ENCODE data around the gene TBC1D22A. TPM values are rescaled to one million over a fixed set of nuclear protein-coding genes. Genes with fewer than 3 reads are reported as not detected.
A peak's percentile ranks its signal among the peaks of the same experiment; 100 is the strongest.

Gene TBC1D22A
- total and polyA plus RNA-seq, 4 donors, result 4.1 to 12.4 (median 8.4) TPM

DNA sequence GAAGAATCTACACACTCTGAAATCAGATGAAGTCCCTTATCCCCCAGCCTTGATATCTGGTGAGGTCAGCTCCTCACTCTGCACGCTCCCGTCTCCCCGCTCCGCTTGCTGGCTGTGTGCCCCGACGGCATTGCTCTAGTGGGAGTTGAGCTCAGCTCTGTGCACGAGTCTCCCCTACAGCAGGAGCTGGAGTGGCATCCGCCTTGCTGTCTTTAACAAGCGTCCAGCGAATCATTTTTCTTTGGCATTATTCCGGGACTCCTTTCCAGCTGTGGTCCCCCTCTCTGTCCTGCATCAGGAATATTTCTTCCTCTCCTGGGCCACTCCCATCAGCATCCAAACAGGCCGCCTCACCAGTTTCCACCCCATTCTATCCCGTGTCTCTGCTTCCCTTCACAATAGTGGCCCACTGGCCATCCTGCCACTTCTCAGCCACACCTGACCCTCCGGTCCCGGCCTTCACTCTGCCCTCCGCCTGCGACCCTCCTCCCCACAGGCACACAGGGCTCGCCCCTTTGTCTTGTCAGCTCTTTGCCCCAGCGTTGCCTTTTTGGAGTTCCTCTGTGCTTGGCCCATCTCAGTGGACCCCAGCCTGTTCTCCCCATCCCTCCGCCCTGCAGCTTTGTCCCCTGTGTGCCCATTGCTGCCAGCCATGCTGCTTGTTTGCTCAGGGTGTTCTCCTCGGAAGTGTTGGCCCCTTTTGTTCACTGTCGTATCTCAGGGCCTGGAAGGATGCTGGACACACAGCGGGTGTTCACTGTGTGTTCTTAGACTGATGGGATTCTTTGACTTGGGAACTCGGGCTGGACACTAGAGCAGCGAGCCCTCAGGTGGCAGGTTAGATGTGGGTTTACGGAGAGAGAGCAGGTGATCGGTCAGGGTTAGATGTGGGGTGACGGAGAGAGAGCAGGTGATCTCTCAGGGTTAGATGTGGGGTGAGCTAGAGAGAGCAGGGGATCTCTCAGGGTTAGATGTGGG lies 441.8 kb downstream of the TBC1D22A start:
- H3K27ac ChIP-seq (ENCODE audit: low read depth in 1 of 2, low read length in 2 of 2), result no peak overlapping the region
- H3K4me3 ChIP-seq (ENCODE audit: low read depth in 1 of 3, low read length in 3 of 3), result no peak overlapping the region
- H3K9me3 ChIP-seq (ENCODE audit: control insufficient read depth in 4 of 4, low read length in 3 of 4), result no peaks in the 10 kb centered on the region
- H3K36me3 ChIP-seq (ENCODE audit: control insufficient read depth in 4 of 4, insufficient read depth in 3 of 4, low read depth in 1 of 4, low read length in 3 of 4), result no peaks in the 10 kb centered on the region
- H3K9ac ChIP-seq (ENCODE audit: low read depth in 1 of 2, low read length in 2 of 2), result no peak overlapping the region
- 89% methylated on average over 28 of the region's 28 CpGs for WGBS
- H3K27me3 ChIP-seq (ENCODE audit: control insufficient read depth in 4 of 4, insufficient read depth in 4 of 4, low read length in 3 of 4), result no peaks in the 10 kb centered on the region
- TF ChIP-seq RXRA (IDR thresholded peaks at IDR 0.05) (no peak), GABPA (IDR thresholded peaks at IDR 0.05 in 1 of 2, conservative IDR thresholded peaks at IDR 0.05 in 1 of 2) (no peak), RAD21 (IDR thresholded peaks at IDR 0.05) (no peak), YY1 (IDR thresholded peaks at IDR 0.05) (no peak)
- TF ChIP-seq, protein P1, sequence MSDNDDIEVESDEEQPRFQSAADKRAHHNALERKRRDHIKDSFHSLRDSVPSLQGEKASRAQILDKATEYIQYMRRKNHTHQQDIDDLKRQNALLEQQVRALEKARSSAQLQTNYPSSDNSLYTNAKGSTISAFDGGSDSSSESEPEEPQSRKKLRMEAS (IDR thresholded peaks at IDR 0.05), result no peak
- TF ChIP-seq, protein P2, sequence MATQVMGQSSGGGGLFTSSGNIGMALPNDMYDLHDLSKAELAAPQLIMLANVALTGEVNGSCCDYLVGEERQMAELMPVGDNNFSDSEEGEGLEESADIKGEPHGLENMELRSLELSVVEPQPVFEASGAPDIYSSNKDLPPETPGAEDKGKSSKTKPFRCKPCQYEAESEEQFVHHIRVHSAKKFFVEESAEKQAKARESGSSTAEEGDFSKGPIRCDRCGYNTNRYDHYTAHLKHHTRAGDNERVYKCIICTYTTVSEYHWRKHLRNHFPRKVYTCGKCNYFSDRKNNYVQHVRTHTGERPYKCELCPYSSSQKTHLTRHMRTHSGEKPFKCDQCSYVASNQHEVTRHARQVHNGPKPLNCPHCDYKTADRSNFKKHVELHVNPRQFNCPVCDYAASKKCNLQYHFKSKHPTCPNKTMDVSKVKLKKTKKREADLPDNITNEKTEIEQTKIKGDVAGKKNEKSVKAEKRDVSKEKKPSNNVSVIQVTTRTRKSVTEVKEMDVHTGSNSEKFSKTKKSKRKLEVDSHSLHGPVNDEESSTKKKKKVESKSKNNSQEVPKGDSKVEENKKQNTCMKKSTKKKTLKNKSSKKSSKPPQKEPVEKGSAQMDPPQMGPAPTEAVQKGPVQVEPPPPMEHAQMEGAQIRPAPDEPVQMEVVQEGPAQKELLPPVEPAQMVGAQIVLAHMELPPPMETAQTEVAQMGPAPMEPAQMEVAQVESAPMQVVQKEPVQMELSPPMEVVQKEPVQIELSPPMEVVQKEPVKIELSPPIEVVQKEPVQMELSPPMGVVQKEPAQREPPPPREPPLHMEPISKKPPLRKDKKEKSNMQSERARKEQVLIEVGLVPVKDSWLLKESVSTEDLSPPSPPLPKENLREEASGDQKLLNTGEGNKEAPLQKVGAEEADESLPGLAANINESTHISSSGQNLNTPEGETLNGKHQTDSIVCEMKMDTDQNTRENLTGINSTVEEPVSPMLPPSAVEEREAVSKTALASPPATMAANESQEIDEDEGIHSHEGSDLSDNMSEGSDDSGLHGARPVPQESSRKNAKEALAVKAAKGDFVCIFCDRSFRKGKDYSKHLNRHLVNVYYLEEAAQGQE (IDR thresholded peaks at IDR 0.05), result no peak
- DNase-seq (ENCODE audit: low spot score), result no peak
- peaks cover 12 to 22% (median 17%) of the 10 kb centered on the region in 4 donors for H3K4me1 ChIP-seq (ENCODE audit: control insufficient read depth in 4 of 4, insufficient read depth in 4 of 4, low read length in 3 of 4)

DNA sequence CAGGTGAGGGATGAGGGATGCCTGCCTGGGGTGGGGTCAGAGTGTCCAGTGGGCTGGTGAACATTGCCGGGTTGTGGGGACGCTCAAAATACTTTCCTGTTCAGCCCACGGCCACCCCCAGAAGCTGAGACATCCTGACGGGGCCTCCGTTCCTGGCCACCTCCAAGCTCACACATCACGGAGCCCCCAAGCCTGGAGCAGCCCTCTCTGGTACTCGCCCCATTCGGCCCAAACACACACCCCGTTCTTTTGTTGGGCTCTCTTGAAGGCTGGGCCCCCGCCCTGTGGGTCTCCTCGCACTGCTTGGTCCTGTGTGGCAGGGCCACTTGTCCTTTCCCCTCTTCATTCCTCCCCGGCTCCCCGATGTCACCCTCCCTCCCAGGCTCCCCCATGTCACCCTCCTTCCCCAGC lies 442.6 kb downstream of the TBC1D22A start:
- no peaks in the 10 kb centered on the region for H3K36me3 ChIP-seq (ENCODE audit: control insufficient read depth in 4 of 4, insufficient read depth in 3 of 4, low read depth in 1 of 4, low read length in 3 of 4)
- no peaks in the 10 kb centered on the region for H3K9me3 ChIP-seq (ENCODE audit: control insufficient read depth in 4 of 4, low read length in 3 of 4)
- H3K27me3 ChIP-seq (ENCODE audit: control insufficient read depth in 4 of 4, insufficient read depth in 4 of 4, low read length in 3 of 4), result no peaks in the 10 kb centered on the region
- 94% methylated on average over 13 of the region's 13 CpGs for WGBS
- TF ChIP-seq, protein P1 (IDR thresholded peaks at IDR 0.05), result no peak
- TF ChIP-seq, protein P3, sequence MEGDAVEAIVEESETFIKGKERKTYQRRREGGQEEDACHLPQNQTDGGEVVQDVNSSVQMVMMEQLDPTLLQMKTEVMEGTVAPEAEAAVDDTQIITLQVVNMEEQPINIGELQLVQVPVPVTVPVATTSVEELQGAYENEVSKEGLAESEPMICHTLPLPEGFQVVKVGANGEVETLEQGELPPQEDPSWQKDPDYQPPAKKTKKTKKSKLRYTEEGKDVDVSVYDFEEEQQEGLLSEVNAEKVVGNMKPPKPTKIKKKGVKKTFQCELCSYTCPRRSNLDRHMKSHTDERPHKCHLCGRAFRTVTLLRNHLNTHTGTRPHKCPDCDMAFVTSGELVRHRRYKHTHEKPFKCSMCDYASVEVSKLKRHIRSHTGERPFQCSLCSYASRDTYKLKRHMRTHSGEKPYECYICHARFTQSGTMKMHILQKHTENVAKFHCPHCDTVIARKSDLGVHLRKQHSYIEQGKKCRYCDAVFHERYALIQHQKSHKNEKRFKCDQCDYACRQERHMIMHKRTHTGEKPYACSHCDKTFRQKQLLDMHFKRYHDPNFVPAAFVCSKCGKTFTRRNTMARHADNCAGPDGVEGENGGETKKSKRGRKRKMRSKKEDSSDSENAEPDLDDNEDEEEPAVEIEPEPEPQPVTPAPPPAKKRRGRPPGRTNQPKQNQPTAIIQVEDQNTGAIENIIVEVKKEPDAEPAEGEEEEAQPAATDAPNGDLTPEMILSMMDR (IDR thresholded peaks at IDR 0.05; ENCODE audit: low read depth, low read length, missing input control), result no peak
- TF ChIP-seq EGR1 (IDR thresholded peaks at IDR 0.05; ENCODE audit: low read depth in 2 of 2) (no peak), FOXA1 (IDR thresholded peaks at IDR 0.05) (no peak), RXRA (IDR thresholded peaks at IDR 0.05) (no peak), JUND (IDR thresholded peaks at IDR 0.05) (no peak), TAF1 (conservative IDR thresholded peaks at IDR 0.05) (no peak), NR2F2 (IDR thresholded peaks at IDR 0.05) (no peak), HNF4A (conservative IDR thresholded peaks at IDR 0.05) (no peak), SP1 (IDR thresholded peaks at IDR 0.05) (no peak), FOXA2 (IDR thresholded peaks at IDR 0.05) (no peak)
- TF ChIP-seq, protein P2 (IDR thresholded peaks at IDR 0.05), result no peak
- TF ChIP-seq, protein P4, sequence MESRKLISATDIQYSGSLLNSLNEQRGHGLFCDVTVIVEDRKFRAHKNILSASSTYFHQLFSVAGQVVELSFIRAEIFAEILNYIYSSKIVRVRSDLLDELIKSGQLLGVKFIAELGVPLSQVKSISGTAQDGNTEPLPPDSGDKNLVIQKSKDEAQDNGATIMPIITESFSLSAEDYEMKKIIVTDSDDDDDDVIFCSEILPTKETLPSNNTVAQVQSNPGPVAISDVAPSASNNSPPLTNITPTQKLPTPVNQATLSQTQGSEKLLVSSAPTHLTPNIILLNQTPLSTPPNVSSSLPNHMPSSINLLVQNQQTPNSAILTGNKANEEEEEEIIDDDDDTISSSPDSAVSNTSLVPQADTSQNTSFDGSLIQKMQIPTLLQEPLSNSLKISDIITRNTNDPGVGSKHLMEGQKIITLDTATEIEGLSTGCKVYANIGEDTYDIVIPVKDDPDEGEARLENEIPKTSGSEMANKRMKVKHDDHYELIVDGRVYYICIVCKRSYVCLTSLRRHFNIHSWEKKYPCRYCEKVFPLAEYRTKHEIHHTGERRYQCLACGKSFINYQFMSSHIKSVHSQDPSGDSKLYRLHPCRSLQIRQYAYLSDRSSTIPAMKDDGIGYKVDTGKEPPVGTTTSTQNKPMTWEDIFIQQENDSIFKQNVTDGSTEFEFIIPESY (IDR thresholded peaks at IDR 0.05), result no peak
- TF ChIP-seq, protein P5, sequence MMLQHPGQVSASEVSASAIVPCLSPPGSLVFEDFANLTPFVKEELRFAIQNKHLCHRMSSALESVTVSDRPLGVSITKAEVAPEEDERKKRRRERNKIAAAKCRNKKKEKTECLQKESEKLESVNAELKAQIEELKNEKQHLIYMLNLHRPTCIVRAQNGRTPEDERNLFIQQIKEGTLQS (IDR thresholded peaks at IDR 0.05), result no peak
- no peak overlapping the region for H3K4me3 ChIP-seq (ENCODE audit: low read depth in 1 of 3, low read length in 3 of 3)
- peaks cover 11 to 22% (median 17%) of the 10 kb centered on the region in 4 donors for H3K4me1 ChIP-seq (ENCODE audit: control insufficient read depth in 4 of 4, insufficient read depth in 4 of 4, low read length in 3 of 4)
- peak; percentile 21 for DNase-seq (ENCODE audit: low spot score)
- no peak overlapping the region for H3K9ac ChIP-seq (ENCODE audit: low read depth in 1 of 2, low read length in 2 of 2)
- H3K27ac ChIP-seq (ENCODE audit: low read depth in 1 of 2, low read length in 2 of 2), result no peak overlapping the region
